ENCODE measurements around the gene PPFIBP1.

DNA sequence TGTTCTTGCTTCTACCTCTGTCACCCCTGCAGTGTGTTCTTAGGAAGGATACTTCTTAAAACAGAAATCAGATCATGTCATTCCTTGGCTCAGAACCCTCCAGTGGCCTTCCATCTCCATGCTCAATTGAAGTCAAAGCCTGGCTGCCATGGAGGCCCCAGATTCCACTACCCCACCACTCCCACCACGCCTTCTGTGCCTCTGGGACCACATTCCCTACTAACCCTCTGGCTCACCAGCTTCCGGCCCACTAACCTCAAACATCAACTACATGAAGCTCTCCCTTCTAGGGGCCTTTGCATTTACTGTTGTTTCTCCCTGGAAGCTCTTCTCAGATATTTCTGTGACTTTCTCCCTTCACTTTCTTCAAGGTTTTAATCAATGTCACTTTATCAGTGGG lies 96.1 kb downstream of the PPFIBP1 start:
- TF ChIP-seq EZH2 (IDR thresholded peaks at IDR 0.05) (no peak), POLR2AphosphoS5 (IDR thresholded peaks at IDR 0.05; ENCODE audit: borderline replicate concordance, low read depth, low read length) (no peak)

Data from SK-N-MC (cell line).